ENCODE measurements around the gene SFMBT2.

Gene SFMBT2

GRCh38 chr10:7119325-7120015 is 291.4 kb downstream of the SFMBT2 start:
- no peak for TF ChIP-seq CTCF (IDR thresholded peaks at IDR 0.05; ENCODE audit: control insufficient read depth, extremely low read depth, insufficient read depth)
- DNase-seq (ENCODE audit: low read depth): no peak
- H3K4me3 ChIP-seq (ENCODE audit: low read depth, low read length): no peak overlapping the region

- DNase-seq (ENCODE audit: low read depth): no peak
- no peak overlapping the region for H3K4me3 ChIP-seq (ENCODE audit: low read depth, low read length)
- TF ChIP-seq CTCF (IDR thresholded peaks at IDR 0.05; ENCODE audit: control insufficient read depth, extremely low read depth, insufficient read depth): no peak
These were observed 292.8 kb downstream of the SFMBT2 start for GRCh38 chr10:7117806-7118674.

GRCh38 chr10:7117177-7117799 is 293.5 kb downstream of the SFMBT2 start:
- no peak for TF ChIP-seq CTCF (IDR thresholded peaks at IDR 0.05; ENCODE audit: control insufficient read depth, extremely low read depth, insufficient read depth)
- no peak overlapping the region for H3K4me3 ChIP-seq (ENCODE audit: low read depth, low read length)
- no peak for DNase-seq (ENCODE audit: low read depth)

- TF ChIP-seq CTCF (IDR thresholded peaks at IDR 0.05; ENCODE audit: control insufficient read depth, extremely low read depth, insufficient read depth): no peak
- H3K4me3 ChIP-seq (ENCODE audit: low read depth, low read length): no peak overlapping the region
- DNase-seq (ENCODE audit: low read depth): no peak
These were observed 299.3 kb downstream of the SFMBT2 start for GRCh38 chr10:7111561-7111960.

- no peak overlapping the region for H3K4me3 ChIP-seq (ENCODE audit: low read depth, low read length)
- TF ChIP-seq CTCF (IDR thresholded peaks at IDR 0.05; ENCODE audit: control insufficient read depth, extremely low read depth, insufficient read depth): no peak
- DNase-seq (ENCODE audit: low read depth): no peak
These were observed 299.7 kb downstream of the SFMBT2 start for GRCh38 chr10:7111089-7111488.

All from LNCaP clone FGC (cell line).